Activated CD4-positive, alpha-beta T cell treated with anti-CD3 and anti-CD28 coated beads, Interleukin-2, amount 50 U/mL, for 16 hours (primary cell): ENCODE data around the gene GJC1.
"Not testable (repeated sequence)": the region's sequence is repeated elsewhere in the genome, so short reads cannot be mapped to it uniquely, and the experiment has no call there.

Experiments used
- DNase-seq: peaks from one replicate; pipeline ENCODE4 v3.0.0-alpha.2; 2020

Gene GJC1

DNA sequence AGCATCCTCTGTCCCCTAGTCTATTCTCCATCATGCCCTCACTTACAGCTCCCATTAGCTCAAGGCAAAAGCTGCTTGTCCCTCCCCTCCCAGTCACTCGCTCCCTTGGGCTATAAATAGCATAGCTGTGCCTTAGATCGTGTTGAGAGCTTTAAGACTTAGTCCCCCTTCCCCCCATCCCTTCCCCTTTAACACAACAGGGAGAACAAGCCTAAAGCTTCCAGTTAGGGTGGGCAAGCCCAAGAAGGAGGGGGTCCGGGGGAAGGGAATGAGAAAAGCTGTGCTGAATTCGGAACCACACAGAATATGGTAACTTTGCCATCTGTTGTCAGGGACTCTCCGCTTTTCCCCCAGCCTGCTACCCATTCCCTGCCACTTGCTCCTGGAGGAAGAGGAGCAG lies 12.7 kb upstream of the GJC1 start:
- no peak for DNase-seq

DNA sequence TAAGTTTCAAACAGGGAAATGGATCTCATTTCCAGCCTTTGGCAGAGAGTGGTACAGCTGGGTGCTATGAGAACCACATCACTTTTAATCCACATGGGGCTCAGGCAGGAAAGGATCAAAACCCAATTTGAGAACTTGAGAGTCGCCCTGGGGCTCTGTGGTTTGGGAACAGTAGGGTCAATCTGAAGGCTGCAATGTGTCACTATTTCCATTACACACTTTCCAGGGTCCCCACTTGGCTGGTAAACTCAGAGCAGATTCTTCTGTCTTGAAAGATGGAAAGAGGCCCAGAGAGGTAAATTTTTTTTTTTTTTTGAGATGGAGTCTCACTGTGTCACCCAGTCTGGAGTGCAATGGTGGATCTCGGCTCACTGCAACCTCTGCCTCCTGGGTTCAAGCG lies 10.8 kb upstream of the GJC1 start:
- DNase-seq, result no peak

DNA sequence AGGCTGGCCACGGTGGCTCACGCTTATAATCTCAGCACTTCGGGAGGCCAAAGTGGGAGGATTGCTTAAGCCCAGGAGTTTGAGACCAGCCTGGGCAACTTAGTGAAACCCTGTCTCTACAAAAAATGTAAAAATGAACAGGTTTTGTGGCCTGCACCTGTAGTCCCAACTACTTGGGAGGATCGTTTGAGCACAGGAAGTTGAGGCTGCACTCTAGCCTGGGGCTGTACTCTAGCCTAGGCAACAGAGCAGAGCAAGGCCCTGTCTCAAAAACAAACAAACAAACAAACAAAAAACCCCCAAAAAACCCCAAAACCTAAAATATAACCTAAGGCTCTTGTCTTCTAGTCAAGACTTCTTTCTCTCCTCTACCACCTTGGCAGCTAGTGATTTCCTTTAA lies 10.2 kb upstream of the GJC1 start:
- DNase-seq, result no peak

DNA sequence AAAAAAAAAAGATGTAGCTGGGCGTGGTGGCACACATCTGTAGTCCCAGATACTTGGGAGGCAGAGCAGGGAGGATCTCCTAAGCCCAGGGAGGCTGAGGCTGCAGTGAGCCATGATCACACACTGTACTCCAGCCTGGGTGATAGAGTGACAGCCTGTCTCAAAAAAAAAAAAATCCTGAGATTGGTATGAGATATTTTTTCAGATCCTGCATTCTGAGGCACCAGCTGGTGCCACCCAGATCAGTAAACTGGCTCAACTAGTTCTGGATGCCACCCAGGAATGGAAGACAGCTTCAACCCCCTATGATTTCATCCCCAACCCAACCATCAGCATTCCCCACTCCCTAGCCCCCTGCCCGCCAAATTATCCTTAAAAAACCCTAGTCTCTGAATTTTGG lies 7.1 kb upstream of the GJC1 start:
- DNase-seq, result no peak

DNA sequence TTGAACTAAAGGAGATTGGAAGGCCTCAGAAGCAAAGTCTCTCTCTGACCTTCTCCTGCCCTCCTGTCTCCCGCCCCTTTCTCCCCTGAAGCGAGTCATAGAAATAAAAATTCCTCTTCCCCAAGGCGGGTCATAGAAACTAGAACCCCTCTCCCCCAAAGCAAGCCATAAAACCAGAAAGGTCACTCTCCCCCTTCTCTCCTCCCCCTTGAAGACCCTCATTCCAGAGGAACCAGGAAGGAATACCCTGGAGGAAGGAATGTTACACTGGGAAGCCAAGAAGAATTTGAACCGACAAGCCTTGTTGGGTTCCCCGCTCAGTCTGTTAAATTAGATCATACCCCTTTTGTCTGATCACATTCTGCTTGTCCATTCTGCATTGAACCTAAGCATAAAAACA lies 2.7 kb upstream of the GJC1 start:
- DNase-seq, result no peak

DNA sequence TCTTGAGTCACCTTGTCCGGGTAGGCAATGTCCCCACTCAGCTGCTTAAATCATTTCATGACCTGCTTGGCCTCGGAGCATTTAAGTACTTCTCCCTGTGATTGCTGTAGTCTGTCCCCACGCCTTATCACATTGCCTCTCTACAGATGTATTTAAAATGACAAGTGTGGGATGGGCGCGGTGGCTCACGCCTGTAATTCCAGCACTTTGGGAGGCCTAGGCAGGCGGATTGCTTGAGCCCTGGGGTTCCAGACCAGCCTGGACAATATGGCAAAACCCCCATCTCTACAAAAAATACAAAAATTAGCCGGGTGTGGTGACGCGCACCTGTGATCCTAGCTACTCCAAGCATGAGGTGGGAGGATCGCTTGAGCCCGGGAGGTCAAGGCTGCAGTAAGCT lies 1.3 kb upstream of the GJC1 start:
- no peak for DNase-seq

DNA sequence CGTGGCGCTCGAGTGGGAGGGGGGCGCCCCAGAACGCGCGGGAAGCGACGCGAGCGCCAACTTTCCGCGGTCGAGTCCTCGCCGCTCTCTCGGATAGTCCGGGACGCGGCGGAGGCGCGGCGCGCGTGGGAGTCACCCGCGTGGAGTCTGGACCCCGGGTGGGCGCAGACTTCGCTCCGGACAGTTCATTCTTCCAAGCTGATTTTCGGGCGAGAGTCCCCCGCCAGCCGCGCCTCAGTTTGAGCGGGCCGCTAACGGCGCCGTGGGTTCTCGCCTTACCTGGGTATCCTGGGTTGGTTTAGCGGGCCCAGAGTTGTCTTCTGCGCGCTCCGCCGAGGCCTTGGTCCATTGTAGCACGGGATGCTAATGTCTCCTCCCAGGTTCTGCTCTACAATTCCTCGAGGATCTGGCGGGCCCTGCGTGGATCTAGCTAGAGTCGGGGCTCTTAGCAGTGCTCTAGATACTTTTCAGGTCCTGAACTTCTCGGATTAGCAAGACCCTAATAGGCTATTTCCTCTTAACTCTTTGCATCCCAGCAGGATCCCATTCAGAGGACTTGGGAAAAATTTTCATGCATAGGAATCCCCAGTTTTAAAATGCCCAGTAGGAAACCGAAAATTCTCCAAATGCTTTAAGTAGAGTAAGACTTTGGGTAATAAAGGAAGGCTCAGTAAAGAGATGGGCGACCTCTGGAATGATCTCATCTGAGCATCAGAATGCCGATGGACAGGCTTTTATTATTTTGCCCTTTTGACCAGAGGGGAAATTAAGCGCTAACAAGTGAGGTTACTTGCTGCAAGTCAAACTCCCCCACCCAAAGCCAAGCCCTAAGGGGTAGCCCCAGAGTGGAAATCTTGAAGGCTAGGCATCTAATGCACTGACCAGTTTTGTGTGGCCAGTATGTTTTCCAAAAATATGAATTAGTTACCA lies 537 bp upstream of the GJC1 start:
- DNase-seq, result no peak

DNA sequence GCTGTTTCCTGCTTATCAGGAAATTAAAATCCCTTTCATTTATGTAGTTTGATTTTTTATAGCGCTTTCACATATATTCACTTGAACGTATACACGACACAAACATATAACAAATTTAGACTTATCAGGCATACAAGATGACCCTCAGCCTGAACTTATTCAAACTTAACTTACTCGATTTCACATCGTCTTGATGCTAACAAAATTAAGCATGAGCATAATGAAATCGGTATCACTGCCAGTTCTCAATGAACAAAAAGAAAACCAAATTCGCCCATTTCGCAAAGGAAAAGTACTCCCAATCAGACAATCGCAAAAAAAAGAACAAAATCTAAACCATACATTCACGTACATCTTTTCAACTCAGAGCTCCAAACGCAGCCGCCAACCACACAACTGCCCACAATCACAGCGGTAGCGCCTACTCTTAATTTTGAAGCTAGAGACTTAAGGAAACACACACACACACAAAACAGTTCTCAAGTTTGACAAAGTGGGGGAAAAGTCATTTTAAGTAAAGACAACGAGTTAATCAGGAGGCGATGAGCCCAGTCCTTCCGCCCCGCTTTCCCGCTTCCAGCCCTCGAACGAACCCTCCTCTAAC lies 1.1 kb downstream of the GJC1 start:
- DNase-seq, result no peak

DNA sequence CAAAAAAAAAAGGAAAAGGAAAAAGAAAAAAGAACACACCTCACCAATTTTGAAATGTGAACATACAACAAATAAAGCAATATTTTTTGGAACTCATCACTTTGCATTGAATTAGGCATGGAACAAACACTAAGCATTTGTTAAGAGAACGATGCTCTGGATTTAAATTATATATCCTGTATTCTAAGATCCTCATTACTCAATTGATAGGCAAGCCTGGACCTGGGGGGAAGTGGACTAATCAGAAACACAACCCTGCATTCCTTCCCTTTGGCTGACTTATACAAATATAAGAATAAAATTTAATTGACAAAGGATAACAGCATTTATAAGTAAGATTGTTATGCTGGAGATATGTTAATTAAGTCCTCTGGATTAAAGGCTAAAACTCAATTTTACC lies 2.2 kb downstream of the GJC1 start:
- no peak for DNase-seq

DNA sequence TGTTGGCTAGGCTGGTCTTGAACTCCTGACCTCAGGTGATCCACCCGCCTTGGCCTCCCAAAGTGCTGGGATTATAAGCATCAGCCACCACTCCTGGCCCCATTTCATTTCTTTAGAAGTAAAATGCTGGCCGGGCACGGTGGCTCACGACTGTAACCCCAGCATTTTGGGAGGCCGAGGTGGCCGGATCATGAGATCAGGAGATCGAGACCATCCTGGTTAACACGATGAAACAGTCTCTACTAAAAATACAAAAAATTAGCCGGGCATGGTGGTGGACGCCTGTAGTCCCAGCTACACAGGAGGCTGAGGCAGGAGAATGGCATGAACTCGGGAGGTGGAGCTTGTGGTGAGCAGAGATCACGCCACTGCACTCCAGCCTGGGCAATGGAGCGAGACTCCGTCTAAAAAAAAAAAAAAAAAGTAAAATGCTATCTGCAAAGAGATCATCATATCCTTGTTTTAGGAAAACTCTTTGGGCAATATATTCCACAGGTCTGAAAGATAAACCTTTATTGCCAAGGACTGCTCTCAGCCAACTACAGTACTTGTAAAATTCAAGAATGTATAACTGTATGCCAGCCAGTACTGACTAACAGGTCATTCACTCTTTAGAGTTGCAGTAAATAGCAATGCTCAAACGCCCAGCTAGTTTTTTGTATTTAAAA lies 3.8 kb downstream of the GJC1 start:
- no peak for DNase-seq

DNA sequence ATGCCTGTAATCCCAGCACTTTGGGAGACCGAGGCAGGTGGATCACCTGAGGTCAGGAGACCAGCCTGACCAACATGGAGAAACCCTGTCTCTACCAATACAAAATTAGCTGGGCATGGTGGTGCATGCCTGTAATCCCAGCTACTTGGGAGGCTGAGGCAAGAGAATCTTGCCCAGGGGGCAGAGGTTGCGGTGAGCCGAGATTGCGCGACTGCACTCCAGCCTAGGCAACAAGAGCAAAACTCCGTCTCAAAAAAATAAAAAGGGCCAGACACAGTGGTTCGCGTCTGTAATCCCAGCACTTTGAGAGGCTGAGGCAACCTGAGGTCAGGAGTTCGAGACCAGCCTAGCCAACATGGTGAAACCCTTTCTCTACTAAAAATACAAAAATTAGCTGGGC lies 4.9 kb downstream of the GJC1 start:
- DNase-seq, result not testable (repeated sequence)

DNA sequence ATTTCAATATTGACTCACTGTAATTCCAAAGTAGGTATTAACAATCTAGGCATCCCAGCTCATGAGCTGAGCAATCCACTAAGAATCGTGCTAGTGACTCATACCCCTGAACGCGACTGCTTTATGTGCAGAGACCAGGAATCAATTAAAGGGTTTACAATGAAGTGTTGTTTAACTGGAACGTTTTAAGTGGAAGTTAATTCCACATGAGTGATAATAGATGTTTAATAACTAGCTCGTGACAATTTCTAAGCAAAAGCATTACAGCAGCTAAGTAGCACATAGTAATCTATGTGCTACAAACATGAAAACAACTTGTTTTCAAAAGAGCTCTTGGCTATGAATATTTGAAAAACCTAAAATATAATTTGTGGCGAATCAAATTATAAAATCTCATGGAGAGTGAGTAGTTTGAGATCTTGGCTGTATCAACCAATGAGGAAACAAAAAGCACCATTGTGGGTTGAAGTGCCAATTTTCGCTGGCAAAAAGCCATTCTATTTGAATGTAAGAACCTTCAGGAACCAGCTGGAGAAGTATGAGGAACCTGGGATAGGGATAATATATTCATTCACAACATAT lies 9.4 kb downstream of the GJC1 start:
- DNase-seq, result no peak

DNA sequence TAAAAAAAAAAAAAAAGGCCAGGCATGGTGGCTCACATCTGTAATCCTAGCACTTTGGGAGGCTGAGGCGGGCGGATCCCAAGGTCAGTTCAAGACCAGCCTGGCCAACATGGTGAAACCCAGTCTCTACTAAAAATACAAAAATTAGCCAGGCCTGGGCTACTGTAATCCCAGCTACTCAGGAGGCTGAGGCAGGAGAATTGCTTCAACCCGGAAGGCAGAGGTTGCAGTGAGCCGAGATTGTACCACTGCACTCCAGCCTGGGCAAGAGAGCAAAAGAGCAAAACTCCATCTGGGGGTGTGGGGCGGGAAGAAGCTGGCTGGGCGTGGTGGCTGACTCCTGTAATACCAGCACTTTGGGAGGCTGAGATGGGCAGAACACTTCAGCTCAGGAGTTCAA lies 11.6 kb downstream of the GJC1 start:
- not testable (repeated sequence) for DNase-seq

DNA sequence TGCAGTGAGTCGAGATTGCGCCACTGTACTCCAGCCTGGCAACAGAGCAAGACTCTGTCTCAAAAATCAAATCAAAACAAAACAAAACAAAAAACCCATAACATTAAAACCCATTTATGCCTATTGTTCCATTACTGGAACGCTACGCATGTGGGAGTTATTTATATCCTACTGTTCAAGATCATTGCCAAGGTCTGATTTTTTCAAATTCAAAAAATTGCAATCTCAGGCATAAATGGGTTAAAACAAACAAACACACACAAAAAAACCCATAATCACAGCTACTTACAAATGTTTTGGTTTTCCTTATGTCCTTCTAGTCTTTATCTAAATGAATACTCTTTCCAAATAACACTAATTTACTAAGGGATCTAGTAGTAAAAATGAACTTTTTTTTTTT lies 17.8 kb downstream of the GJC1 start:
- no peak for DNase-seq

DNA sequence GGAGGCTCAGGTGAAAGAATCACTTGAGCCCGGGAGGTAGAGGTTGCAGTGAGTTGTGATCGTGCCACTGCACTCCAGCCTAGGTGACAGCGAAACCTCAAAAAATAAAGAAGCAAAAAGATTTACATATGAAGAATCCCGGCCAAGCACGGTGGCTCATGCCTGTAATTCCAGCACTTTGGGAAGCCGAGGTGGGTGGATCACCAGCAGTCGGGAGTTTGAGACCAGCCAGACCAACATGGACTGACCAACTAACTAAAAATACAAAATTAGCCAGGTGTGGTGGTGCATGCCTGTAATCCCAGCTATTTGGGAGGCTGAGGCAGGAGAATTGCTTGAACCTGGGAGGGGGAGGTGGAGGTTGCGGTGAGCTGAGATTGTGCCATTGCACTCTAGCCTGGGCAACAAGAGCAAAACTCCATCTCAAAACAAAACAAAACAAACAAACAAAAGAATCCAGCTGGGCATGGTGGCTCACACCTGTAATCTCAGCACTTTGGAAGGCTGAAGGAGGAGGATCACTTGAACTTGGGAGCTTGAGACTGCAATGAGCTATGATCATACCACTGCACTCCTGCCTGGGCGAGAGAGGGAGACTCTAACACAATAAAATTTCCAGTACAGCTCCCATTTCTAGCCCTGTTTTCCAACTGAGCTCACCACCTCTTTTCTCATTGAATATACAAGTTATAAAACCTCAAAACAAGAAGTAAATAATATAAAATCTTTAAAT lies 21.3 kb downstream of the GJC1 start:
- DNase-seq, result not testable (repeated sequence)

DNA sequence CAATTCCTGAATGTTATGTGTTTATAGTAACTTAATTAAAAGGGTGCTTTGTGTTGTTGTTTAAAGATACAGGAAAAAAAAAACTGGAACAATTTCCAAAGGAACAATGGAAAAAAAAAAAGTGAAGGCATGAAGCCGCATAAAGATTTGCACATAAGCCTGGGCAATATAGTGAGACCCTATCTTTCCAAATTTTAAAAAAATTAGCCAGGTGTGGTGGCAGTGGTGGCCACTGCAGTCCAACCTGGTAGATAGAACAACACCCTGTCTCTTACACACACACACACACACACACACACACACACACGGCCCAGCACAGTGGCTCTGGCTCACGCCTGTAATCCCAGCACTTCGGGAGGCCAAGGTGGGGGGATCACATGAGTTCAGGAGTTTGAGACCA lies 21.9 kb downstream of the GJC1 start:
- DNase-seq, result no peak

DNA sequence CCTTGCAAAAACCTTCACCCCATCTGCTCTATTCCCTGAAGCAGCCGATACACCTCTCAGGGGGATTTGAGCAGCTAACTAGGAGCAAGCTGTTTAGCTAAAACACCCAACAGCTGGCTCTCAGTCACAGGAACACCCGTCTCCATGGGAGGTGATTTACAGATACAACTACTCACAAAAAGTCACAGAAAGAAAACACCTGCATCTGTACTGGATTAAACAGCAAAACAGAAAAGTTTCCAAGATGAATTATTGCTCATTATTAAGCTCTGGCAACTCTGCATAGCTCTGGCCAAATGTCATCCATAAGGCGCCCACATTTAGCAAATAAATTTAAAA lies 22.3 kb downstream of the GJC1 start:
- DNase-seq, result no peak

DNA sequence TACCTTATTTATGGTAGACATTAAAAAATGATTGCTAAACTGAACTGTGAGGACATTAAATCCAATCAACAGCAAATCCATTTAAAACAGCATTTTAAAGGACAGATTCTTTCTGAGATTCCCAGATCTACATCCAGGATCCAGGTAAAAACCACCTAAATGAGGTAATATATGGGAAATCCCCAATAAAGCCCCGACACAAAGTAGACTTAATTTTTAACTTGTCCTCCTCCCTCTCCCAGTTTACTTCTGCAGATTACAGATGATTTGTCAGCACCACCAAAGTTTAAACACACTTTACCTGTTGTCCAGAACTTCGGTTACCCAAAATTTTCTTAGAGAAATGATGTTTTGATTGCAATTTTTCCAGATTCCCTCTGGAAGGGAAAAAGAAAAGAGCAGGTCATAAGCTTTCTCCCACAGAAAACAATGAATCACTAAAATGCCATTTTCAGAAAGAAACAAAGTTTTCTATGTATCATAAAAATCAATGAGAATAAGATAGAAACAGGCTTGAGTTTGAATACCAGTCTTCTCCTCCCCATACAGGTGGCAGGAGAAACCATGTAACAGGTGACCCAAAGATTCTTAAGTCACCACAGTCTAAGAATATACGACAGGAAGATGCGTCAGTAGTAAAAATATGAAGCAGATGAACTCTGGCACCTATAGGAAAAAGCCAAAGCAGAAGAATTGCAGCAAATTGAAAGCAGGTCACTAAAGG lies 22.8 kb downstream of the GJC1 start:
- no peak for DNase-seq

DNA sequence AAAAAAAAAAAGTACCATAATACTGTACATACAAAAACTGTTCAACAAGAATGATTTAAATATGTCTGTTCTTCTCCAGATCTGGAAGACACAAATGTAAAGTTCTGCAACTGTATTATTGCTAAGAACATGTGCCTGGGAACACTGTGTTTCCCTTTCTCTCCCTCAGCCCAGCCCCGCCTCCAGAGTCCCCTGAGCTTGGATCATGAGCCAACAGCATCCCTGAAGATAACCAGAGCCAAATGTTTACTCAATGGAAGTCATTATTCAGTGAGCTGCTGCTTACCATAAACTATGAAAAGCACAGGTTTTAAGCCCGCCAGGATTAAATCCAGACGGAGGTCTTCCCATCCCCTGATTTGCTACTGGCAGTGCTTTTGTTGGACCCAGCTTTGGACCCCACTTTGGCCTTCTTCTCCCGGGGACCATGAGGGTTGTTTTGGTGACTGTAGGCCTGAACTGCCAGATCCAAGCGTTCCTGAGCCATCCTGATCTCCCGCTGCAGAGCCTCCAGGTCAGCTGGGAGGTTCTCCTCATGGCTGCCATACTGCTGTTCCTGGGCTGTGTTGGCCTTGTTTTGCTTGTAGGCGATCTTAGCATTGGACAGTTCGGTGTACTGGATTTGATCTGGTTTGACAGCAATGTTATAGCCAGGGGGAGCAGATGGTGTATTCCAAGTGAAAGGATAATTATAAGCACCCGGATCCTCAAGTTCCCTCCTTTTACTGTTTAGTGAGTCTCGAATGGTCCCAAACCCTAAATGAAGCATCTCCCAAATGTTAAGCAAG lies 25.6 kb downstream of the GJC1 start:
- DNase-seq, result no peak

DNA sequence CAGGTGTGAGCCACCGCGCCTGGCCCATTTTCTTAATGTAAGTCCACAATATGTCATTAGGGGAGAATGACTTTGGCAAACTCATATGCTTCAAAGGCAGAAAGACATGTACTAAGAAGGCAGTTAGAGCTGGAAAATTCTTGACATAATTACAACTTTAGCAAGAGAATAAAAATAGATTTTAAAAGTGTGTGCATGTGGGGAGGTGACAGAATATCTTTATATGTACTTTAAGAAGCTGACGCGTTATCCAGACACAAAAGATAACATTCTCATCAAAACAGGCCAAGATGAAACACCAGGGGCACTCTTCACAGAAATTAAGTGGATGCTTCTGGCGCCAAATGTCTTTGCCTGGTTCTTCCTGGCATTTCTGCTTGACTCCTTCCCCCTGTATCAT lies 28.2 kb downstream of the GJC1 start:
- no peak for DNase-seq

DNA sequence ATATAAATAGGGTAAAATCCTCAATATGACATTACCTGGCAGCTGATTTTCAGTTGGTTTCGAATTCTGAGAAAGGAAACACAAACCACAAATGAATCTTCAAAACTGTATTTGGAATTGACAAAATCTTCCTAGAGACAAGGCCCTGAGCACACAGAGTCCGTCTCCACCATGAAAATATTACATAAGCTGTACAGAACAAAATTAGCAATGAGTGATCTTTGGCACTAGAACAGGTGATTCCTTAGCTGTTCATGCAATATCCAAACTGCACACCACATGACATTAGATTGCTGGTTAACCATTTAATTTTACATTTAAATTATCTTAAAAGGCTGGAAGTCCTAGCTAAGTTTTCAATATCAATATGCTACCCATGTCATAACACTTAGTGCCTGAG lies 31.7 kb downstream of the GJC1 start:
- no peak for DNase-seq

DNA sequence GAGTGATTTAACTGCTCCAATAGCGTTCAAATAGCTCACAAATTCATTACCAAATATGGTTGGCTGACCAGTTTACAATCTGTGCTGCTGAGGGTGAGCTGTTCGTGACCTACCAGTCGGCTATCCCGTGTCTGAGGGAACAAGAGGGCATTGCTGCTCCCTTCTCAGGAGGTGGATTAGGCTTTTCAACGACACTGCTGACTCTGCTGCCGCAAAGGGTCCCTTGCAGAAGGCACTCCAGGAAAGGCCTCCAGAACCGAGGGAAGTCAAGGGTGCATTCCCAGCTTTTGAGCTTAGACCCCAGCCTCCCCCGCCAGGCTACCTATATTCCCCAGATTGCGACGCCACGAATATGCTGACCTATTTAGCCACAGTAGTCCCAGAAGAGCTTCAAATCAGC lies 32.3 kb downstream of the GJC1 start:
- no peak for DNase-seq
